Sigmoid colon (tissue), 7 donors: ENCODE results near the gene LCE6A. TPM values are rescaled to one million over a fixed set of nuclear protein-coding genes. Genes with fewer than 3 reads are reported as not detected.

Experiments used
- DNase-seq: peaks from one replicate; pipeline ENCODE4 v3.0.0-alpha.2; 2019
- H3K27ac ChIP-seq, 4 donors: fragments of 200-600 bp; sonication (generic); one replicate each; pipeline ENCODE4 v1.5.1; 2016 to 2019; ENCODE audit warnings: mild to moderate bottlenecking in 1 of 4
- H3K27me3 ChIP-seq, 3 donors: fragments of 200-600 bp; sonication (generic); one replicate each; pipeline ENCODE4 v1.5.1; 2019; ENCODE audit warnings: mild to moderate bottlenecking in 1 of 3
- H3K36me3 ChIP-seq, 4 donors: fragments of 200-600 bp; sonication (generic); one replicate each; pipeline ENCODE4 v1.5.1; 2016 to 2019
- H3K4me1 ChIP-seq, 4 donors: fragments of 200-600 bp; sonication (generic); one replicate each; pipeline ENCODE4 v1.5.1; 2017 to 2019
- H3K4me3 ChIP-seq, 4 donors: fragments of 200-600 bp; sonication (generic); one replicate each; pipeline ENCODE4 v1.5.1; 2017 to 2019; ENCODE audit warnings: mild to moderate bottlenecking in 2 of 4, moderate library complexity in 1 of 4
- H3K9me3 ChIP-seq, 4 donors: fragments of 200-600 bp in 3 of 4; sonication (generic) in 3 of 4; one replicate each; pipeline versions ENCODE4 v1.5.1 to v1.6.1; 2013 to 2019
- EP300 ChIP-seq, 4 donors: sonication (generic); formaldehyde crosslinking; IDR thresholded peaks; one replicate each; pipeline ENCODE4 v1.6.1; 2017; ENCODE audit warnings: antibody characterized with exemption in 4 of 4
- POLR2A ChIP-seq, 2 donors: fragments of 450-650 bp; IDR thresholded peaks; one replicate each; pipeline ENCODE4 v1.6.1; 2016; ENCODE audit warnings: antibody characterized with exemption in 2 of 2, mild to moderate bottlenecking in 2 of 2, moderate library complexity in 2 of 2
- POLR2AphosphoS5 ChIP-seq, 4 donors: sonication (generic); formaldehyde crosslinking; IDR thresholded peaks; one replicate each; pipeline ENCODE4 v1.6.1; 2017; ENCODE audit warnings: antibody characterized with exemption in 4 of 4
- WGBS, 2 donors: extraction: QIAGEN DNeasy Blood & Tissue Kit; methylation state at CpG; one replicate each; pipeline ENCODE4 v1.1.7; 2013; 5-methylcytosine and 5-hydroxymethylcytosine counted together
- intact Hi-C: fragments of 100-400 bp; cut with DNase I; formaldehyde crosslinking; loops from one replicate; pipeline ENCODE4 v1.15.1; 2023
- polyA plus RNA-seq, 3 donors: library from polyadenylated mRNA; stranded (reverse); fragments of 200-250 nt; gene quantifications; one replicate each; pipeline ENCODE4 v1.2.3, GENCODE V29; 2013
- total RNA-seq, 4 donors: library from RNA; depleted of rRNA; stranded (reverse); fragments of >200 nt; gene quantifications; one replicate each; pipeline ENCODE4 v1.1.0, GENCODE V29; 2016
- TF ChIP-seq, protein P1 (sequence below), 4 experiments: fragments of 450-650 bp in 3 of 4; fragments of 200-600 bp in 1 of 4; IDR thresholded peaks; one replicate each; pipeline ENCODE4 v1.5.1; 2016 to 2019; ENCODE audit warnings: antibody characterized with exemption in 4 of 4, mild to moderate bottlenecking in 3 of 4, moderate library complexity in 2 of 4
- donor health status: healthy with polysubstance abuse.
- donor health status: Bipolar disorder and iron deficiency.
- donor health status: healthy.

The LCE6A gene
- total and polyA plus RNA-seq, 7 donors, result 2.4 TPM; not detected in 6

DNA sequence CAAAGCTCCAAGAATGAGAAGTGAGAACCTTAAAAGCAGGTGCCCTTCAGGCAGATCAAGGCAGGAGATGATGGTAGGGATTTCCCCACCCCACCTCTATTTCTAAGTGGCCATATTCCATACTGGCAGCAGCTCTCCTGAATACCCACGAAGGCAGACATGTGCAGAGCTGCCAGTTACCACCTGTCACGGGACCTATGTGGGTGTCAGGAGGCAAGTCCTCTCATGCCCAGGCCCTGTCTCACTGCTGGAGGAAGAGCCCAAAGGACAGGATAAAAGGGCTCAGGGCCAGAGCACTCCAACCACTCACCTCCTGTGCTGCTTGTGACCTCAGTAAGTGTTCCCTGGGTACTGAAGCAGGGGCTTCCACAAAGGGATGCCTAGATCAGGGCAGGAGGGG, 31.6 kb upstream of the LCE6A start:
- H3K4me3 ChIP-seq, result no peak overlapping the region
- no peaks in the 10 kb centered on the region for H3K27me3 ChIP-seq
- H3K27ac ChIP-seq, result no peak overlapping the region
- no peaks in the 10 kb centered on the region for H3K36me3 ChIP-seq
- no peaks in the 10 kb centered on the region for H3K9me3 ChIP-seq
- DNase-seq, result no peak
- WGBS, 2 donors, result 79 to 80% methylated on average over 2 of the region's 2 CpGs
- H3K4me1 ChIP-seq, result no peaks in the 10 kb centered on the region
- intact Hi-C loops, result no loop called here
- TF ChIP-seq POLR2A (IDR thresholded peaks at IDR 0.05) (no peak), POLR2AphosphoS5 (IDR thresholded peaks at IDR 0.05) (no peak), EP300 (IDR thresholded peaks at IDR 0.05) (no peak)
- TF ChIP-seq, protein P1, sequence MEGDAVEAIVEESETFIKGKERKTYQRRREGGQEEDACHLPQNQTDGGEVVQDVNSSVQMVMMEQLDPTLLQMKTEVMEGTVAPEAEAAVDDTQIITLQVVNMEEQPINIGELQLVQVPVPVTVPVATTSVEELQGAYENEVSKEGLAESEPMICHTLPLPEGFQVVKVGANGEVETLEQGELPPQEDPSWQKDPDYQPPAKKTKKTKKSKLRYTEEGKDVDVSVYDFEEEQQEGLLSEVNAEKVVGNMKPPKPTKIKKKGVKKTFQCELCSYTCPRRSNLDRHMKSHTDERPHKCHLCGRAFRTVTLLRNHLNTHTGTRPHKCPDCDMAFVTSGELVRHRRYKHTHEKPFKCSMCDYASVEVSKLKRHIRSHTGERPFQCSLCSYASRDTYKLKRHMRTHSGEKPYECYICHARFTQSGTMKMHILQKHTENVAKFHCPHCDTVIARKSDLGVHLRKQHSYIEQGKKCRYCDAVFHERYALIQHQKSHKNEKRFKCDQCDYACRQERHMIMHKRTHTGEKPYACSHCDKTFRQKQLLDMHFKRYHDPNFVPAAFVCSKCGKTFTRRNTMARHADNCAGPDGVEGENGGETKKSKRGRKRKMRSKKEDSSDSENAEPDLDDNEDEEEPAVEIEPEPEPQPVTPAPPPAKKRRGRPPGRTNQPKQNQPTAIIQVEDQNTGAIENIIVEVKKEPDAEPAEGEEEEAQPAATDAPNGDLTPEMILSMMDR (IDR thresholded peaks at IDR 0.05), result no peak

DNA sequence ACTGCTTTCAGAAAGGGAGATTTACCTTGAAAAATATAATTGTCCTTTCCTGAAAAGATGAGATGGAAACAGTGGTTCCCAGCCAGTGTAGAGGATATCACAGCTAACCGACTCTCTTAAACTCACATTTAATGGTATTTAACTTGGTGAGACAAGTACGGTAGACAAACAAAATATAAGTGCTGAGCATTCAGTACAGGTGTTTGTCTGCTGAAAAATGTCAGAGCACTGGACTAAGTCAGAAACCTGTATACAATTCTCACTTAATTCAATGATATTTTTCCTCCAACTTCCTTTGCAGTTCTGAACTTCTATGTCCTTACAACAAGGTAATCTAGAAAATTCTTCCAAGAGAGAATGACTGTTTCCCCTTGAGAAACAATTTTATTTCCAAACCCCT, 31.0 kb upstream of the LCE6A start, which contains the start of gene LCE1B:
LCE1B (plus strand) TSS at position 301 of the 400 bp plus-strand sequence. CDS start 476 bp downstream, outside the sequence.
- 62 to 78% methylated on average over 2 of the region's 2 CpGs for WGBS, 2 donors
- no peaks in the 10 kb centered on the region for H3K9me3 ChIP-seq
- intact Hi-C loops, result no loop called here
- H3K27me3 ChIP-seq, result no peaks in the 10 kb centered on the region
- DNase-seq, result no peak
- no peaks in the 10 kb centered on the region for H3K36me3 ChIP-seq
- no peak within 1 kb of the TSS for H3K4me3 ChIP-seq
- no peak within 1 kb of the TSS for H3K27ac ChIP-seq
- no peaks in the 10 kb centered on the region for H3K4me1 ChIP-seq
- TF ChIP-seq POLR2A (IDR thresholded peaks at IDR 0.05), result no peak
- TF ChIP-seq, protein P1 (IDR thresholded peaks at IDR 0.05), result no peak
- TF ChIP-seq POLR2AphosphoS5 (IDR thresholded peaks at IDR 0.05), result no peak
- TF ChIP-seq EP300 (IDR thresholded peaks at IDR 0.05), result no peak

DNA sequence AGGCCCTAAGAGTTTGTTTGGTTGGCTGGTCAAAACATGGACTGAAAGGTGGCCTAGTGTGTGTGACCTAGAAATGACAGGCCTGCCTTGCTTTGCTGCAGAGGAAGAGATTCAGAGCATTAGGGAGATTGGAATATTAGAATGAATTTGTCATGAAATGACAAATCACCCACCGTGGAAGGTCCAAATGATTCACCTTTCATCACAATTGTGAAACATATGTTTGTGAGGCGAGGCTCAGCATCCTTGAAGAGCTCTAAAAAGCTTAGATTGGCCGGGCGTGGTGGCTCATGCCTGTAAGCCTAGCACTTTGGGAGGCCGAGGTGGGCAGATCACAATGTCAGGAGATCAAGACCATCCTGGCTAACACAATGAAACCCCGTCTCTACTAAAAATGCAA, 25.3 kb upstream of the LCE6A start:
- H3K27ac ChIP-seq, result no peak overlapping the region
- DNase-seq, result no peak
- H3K9me3 ChIP-seq, result no peaks in the 10 kb centered on the region
- H3K36me3 ChIP-seq, result no peaks in the 10 kb centered on the region
- no peaks in the 10 kb centered on the region for H3K4me1 ChIP-seq
- H3K4me3 ChIP-seq, result no peak overlapping the region
- TF ChIP-seq POLR2AphosphoS5 (IDR thresholded peaks at IDR 0.05), result no peak
- no peak for TF ChIP-seq POLR2A (IDR thresholded peaks at IDR 0.05)
- TF ChIP-seq, protein P1 (IDR thresholded peaks at IDR 0.05), result no peak
- no peak for TF ChIP-seq EP300 (IDR thresholded peaks at IDR 0.05)
- no peaks in the 10 kb centered on the region for H3K27me3 ChIP-seq
- 82 to 85% methylated on average over 6 of the region's 6 CpGs for WGBS, 2 donors
- intact Hi-C loops, result no loop called here

DNA sequence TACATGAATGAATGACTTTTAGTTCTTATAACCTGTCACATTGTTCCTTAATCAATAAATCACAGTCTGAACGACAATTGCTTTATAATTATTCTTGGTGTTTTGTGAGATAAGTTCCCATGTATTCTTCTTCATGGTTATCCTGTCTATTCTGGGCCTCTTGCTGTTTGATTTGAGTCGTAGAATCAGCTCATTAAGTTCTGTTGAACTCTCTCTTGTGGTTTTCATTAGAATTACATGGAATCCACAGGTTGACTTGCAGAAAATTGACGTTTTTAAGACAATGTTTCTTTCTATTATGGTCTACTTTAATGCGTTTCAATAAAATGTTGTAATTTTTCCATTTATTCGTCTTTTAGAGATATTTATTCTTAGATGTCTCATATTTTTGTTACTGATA, 19.4 kb upstream of the LCE6A start:
- H3K27ac ChIP-seq, result no peak overlapping the region
- no peak for DNase-seq
- intact Hi-C loops, result no loop called here
- no peaks in the 10 kb centered on the region for H3K27me3 ChIP-seq
- no peak overlapping the region for H3K4me3 ChIP-seq
- 37 to 46% methylated on average over 5 of the region's 5 CpGs for whole genome bisulfite sequencing, 2 donors
- TF ChIP-seq EP300 (IDR thresholded peaks at IDR 0.05), result no peak
- TF ChIP-seq, protein P1 (IDR thresholded peaks at IDR 0.05), result no peak
- TF ChIP-seq POLR2A (IDR thresholded peaks at IDR 0.05), result no peak
- no peak for TF ChIP-seq POLR2AphosphoS5 (IDR thresholded peaks at IDR 0.05)
- no peaks in the 10 kb centered on the region for H3K36me3 ChIP-seq
- H3K9me3 ChIP-seq, result no peaks in the 10 kb centered on the region
- H3K4me1 ChIP-seq, result no peaks in the 10 kb centered on the region

DNA sequence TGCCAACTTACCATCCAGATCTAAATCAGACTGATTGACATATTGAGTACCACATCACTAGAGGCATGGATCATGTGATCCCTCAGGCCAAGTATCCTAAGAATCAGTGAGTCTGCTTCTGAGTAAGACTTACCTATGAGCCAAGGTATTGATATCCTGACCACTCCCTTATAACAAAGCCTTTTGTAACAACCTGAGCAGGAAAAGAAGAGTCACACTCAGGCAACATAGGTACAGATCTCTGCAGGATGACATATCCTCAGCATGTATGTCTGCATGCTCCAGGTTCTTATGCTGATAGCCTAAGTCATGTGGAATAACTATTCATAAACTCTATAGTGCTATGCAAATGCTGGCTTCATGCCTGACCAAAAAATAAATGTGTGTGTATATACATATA, 17.7 kb upstream of the LCE6A start:
- TF ChIP-seq POLR2A (IDR thresholded peaks at IDR 0.05) (no peak), EP300 (IDR thresholded peaks at IDR 0.05) (no peak), POLR2AphosphoS5 (IDR thresholded peaks at IDR 0.05) (no peak)
- TF ChIP-seq, protein P1 (IDR thresholded peaks at IDR 0.05), result no peak
- H3K27me3 ChIP-seq, result no peaks in the 10 kb centered on the region
- no peaks in the 10 kb centered on the region for H3K36me3 ChIP-seq
- no peaks in the 10 kb centered on the region for H3K9me3 ChIP-seq
- intact Hi-C loops, result no loop called here
- H3K4me3 ChIP-seq, result no peak overlapping the region
- H3K27ac ChIP-seq, result no peak overlapping the region
- H3K4me1 ChIP-seq, result no peaks in the 10 kb centered on the region
- no peak for DNase-seq
